ENCODE measurements around the gene ZNF366. TPM values are rescaled to one million over a fixed set of nuclear protein-coding genes. Genes with fewer than 3 reads are reported as not detected.

The ZNF366 gene
- total and polyA plus RNA-seq, 2 of the 13 experiments (the other 11 are each of a cell fraction or from before 2014, with no cell fraction given), result not detected

- Histone ChIP-seq H3K79me2 (ENCODE audit: insufficient read depth, low read length) (no peaks in the 10 kb centered on the region), H3K9me3 (ENCODE audit: low read length) (no peaks in the 10 kb centered on the region), H3K4me3 (replicated peaks in 1 of 3; ENCODE audit: insufficient read depth in 1 of 3, low read depth in 2 of 3, low read length in 3 of 3) (no peak overlapping the region), H3K4me2 (ENCODE audit: low read depth, low read length) (no peak overlapping the region), H3K27me3 (ENCODE audit: control insufficient read depth in 1 of 2, insufficient read depth in 2 of 2, low read length in 2 of 2) (peaks cover 2 to 21% of the 10 kb centered on the region in 2 experiments; a peak in 4 of 5 replicates), H3K27ac (ENCODE audit: extremely low read length, insufficient read depth, low read length) (no peak overlapping the region), H3K4me1 (ENCODE audit: insufficient read depth, low read length) (no peaks in the 10 kb centered on the region), H4K20me1 (ENCODE audit: insufficient read depth, low read length) (no peaks in the 10 kb centered on the region), H3K9ac (ENCODE audit: insufficient read depth, low read depth, low read length) (no peak overlapping the region), H3K36me3 (replicated peaks in 1 of 2; ENCODE audit: control insufficient read depth in 1 of 2, insufficient read depth in 2 of 2, low read length in 2 of 2) (no peaks in the 10 kb centered on the region), H2AFZ (ENCODE audit: low read length) (no peak overlapping the region)
- TF ChIP-seq ZNF18 (CRISPR knock-in tag; IDR thresholded peaks at IDR 0.05; ENCODE audit: insufficient replicate concordance) (no peak), PHF21A (CRISPR knock-in tag; IDR thresholded peaks at IDR 0.05) (no peak), ZSCAN22 (CRISPR knock-in tag; IDR thresholded peaks at IDR 0.05) (no peak), TOPORS (CRISPR knock-in tag; IDR thresholded peaks at IDR 0.05) (no peak), NCOA5 (CRISPR knock-in tag; IDR thresholded peaks at IDR 0.05) (no peak), ZNF710 (CRISPR knock-in tag; IDR thresholded peaks at IDR 0.05; ENCODE audit: borderline replicate concordance) (no peak), NR2F6 (IDR thresholded peaks at IDR 0.05) (no peak), NR2F6 (CRISPR knock-in tag; IDR thresholded peaks at IDR 0.05) (no peak), SCMH1 (CRISPR knock-in tag; IDR thresholded peaks at IDR 0.05; ENCODE audit: borderline replicate concordance) (no peak), DZIP1 (CRISPR knock-in tag; IDR thresholded peaks at IDR 0.05) (no peak), DMTF1 (CRISPR knock-in tag; IDR thresholded peaks at IDR 0.05) (no peak), MIER2 (CRISPR knock-in tag; IDR thresholded peaks at IDR 0.05) (no peak), MXI1 (IDR thresholded peaks at IDR 0.05; ENCODE audit: borderline replicate concordance, low read depth, low read length) (no peak), NONO (IDR thresholded peaks at IDR 0.05) (no peak), NONO (CRISPR knock-in tag; conservative IDR thresholded peaks at IDR 0.05) (no peak), ISL2 (CRISPR knock-in tag; IDR thresholded peaks at IDR 0.05) (no peak), RCOR2 (CRISPR knock-in tag; IDR thresholded peaks at IDR 0.05) (no peak)
- no peak for DNase-seq (ENCODE audit: low spot score)
- CTCF ChIA-PET (ENCODE audit: low intra/inter-chr PET ratio, low total read pairs), result no interaction called here
- POLR2A ChIA-PET, result no interaction called here
- no TSS peak for BruUV-seq (replicated peaks)
- FAIRE-seq, result no peak
- 69% methylated on average over 2 of the region's 2 CpGs for WGBS (ENCODE audit: low lambda C conversion rate)
- in situ Hi-C loops (cut with HindIII; ENCODE audit: extremely low pct_ligation_motif_present, low pct_unique_long_range_greater_than_20kb) (no loop called here), intact Hi-C loops (cut with micrococcal nuclease; ENCODE audit: unreplicated experiment) (no loop called here)
- no peak for ATAC-seq
These were observed 52.2 kb downstream of the ZNF366 start for GRCh38 chr5:72454996-72455395.

All from HepG2 (cell line).